Heart right ventricle (tissue), 16 donors: ENCODE data around the gene PREX1. TPM values are rescaled to one million over a fixed set of nuclear protein-coding genes. Genes with fewer than 3 reads are reported as not detected.

Experiments used
- ATAC-seq, 8 donors: fragments of 200-7000 bp; cut with Tn5 transposase; one replicate each; pipeline ENCODE4 v1.9.1; 2020; ENCODE audit warnings: mild to moderate bottlenecking in 8 of 8, moderate library complexity in 8 of 8, moderate number of reproducible peaks in 1 of 8
- DNase-seq, 2 donors: peaks; one replicate each; pipeline ENCODE4 v3.0.0-alpha.2; 2020
- H3K27ac ChIP-seq, 10 donors: fragments of 200-600 bp; sonication (generic) in 2 of 10; one replicate each; pipeline versions ENCODE4 v1.5.0 to v1.8.0; 2020 to 2022; ENCODE audit warnings: mild to moderate bottlenecking in 3 of 10
- H3K27me3 ChIP-seq, 7 donors: fragments of 200-600 bp; one replicate each; pipeline ENCODE4 v1.8.0; 2021 to 2022; ENCODE audit warnings: mild to moderate bottlenecking in 2 of 7
- H3K36me3 ChIP-seq, 9 donors: fragments of 200-600 bp; sonication (generic) in 1 of 9; one replicate each; pipeline versions ENCODE4 v1.5.0 to v1.8.0; 2020 to 2022; ENCODE audit warnings: mild to moderate bottlenecking in 2 of 9
- H3K4me1 ChIP-seq, 9 donors: fragments of 200-600 bp; sonication (generic) in 1 of 9; one replicate each; pipeline versions ENCODE4 v1.5.0 to v1.8.0; 2020 to 2022; ENCODE audit warnings: mild to moderate bottlenecking in 4 of 9
- H3K4me3 ChIP-seq, 10 donors: fragments of 200-600 bp; sonication (generic) in 2 of 10; one replicate each; pipeline versions ENCODE4 v1.5.0 to v1.8.0; 2020 to 2022; ENCODE audit warnings: mild to moderate bottlenecking in 7 of 10, moderate library complexity in 2 of 10
- H3K9me3 ChIP-seq, 11 donors: fragments of 200-600 bp in 10 of 11; sonication (generic) in 2 of 11; one replicate each; pipeline versions ENCODE4 v1.5.0 to v1.8.0; 2013 to 2022; ENCODE audit warnings: mild to moderate bottlenecking in 2 of 11, control low read depth in 1 of 11, moderate library complexity in 1 of 11
- WGBS, 2 donors: extraction: QIAGEN DNeasy Blood & Tissue Kit; methylation state at CpG; one replicate each; pipeline ENCODE4 v1.1.7; 2013; ENCODE audit warnings: inconsistent platforms in 1 of 2; 5-methylcytosine and 5-hydroxymethylcytosine counted together
- intact Hi-C, 10 donors: fragments of 100-400 bp; cut with DNase I; formaldehyde crosslinking; loops; one replicate each; pipeline versions ENCODE4 v1.11.1 to v1.14.2; 2022
- polyA plus RNA-seq, 2 donors: library from polyadenylated mRNA; stranded (reverse); fragments of 200-250 nt; gene quantifications; one replicate each; pipeline ENCODE4 v1.2.3, GENCODE V29; 2013
- total RNA-seq, 10 donors: library from RNA; stranded (reverse); fragmentation: NEBNext Ultra II Directional in 3 of 10; extraction: Animal tissue kit (Norgen Biotek cat#: 25700) in 3 of 10; gene quantifications; one replicate each; pipeline versions ENCODE4 v1.2.1 to v1.2.4, GENCODE V29; 2021 to 2023
- TF ChIP-seq, protein P1 (sequence below), 9 donors: fragments of 200-600 bp; sonication (generic) in 2 of 9; IDR thresholded peaks; one replicate each; pipeline versions ENCODE4 v1.5.0 to v1.8.0; 2021 to 2022; ENCODE audit warnings: antibody characterized with exemption in 9 of 9, mild to moderate bottlenecking in 5 of 9, moderate library complexity in 1 of 9
- donor health status: Arrhythmogenic right ventricular cardiomyopathy.
- donor health status: ischemic (EF 13 %, LVEDD 7.1; RV severe dilation, severe dysfunction).
- donor health status: healthy with polysubstance abuse.
- donor health status: DM: no; HTN: yes; CAD: no.
- donor health status: DM: no; HTN: no; CAD: no.
- donor health status: ischemic (EF 25% LVEDD 6.9; RV normal size, moderate dysfunction).
- donor health status: ischemic (EF 25% LVEDD 5.7; RV mildly dilated, moderate dysfunction).
- donor health status: healthy.
- donor health status: DM: yes; HTN: yes; CAD: no.
- donor health status: Ischemic cardiomyopathy.
- donor health status: ischemic (EF 35%, LVEDD 5.7; RV mildly dilated, moderate dysfunction).
- donor health status: nonischemic (EF 11% LVEDD 7.7; RV severe dilation, severe dysfunction).
- donor health status: DM: yes; HTN: yes; CAD: no.
- donor health status: PGD.
- donor health status: ischemic (EF 29% LVEDD 5.4; RV normal size, mild dysfunction).
- donor health status: nonischemic (EF 23%, LVEDD 6.1; RV moderate dilation, normal function).

The PREX1 gene
- total and polyA plus RNA-seq, 12 donors = 4.6 to 23.4 (median 8.8) TPM

DNA sequence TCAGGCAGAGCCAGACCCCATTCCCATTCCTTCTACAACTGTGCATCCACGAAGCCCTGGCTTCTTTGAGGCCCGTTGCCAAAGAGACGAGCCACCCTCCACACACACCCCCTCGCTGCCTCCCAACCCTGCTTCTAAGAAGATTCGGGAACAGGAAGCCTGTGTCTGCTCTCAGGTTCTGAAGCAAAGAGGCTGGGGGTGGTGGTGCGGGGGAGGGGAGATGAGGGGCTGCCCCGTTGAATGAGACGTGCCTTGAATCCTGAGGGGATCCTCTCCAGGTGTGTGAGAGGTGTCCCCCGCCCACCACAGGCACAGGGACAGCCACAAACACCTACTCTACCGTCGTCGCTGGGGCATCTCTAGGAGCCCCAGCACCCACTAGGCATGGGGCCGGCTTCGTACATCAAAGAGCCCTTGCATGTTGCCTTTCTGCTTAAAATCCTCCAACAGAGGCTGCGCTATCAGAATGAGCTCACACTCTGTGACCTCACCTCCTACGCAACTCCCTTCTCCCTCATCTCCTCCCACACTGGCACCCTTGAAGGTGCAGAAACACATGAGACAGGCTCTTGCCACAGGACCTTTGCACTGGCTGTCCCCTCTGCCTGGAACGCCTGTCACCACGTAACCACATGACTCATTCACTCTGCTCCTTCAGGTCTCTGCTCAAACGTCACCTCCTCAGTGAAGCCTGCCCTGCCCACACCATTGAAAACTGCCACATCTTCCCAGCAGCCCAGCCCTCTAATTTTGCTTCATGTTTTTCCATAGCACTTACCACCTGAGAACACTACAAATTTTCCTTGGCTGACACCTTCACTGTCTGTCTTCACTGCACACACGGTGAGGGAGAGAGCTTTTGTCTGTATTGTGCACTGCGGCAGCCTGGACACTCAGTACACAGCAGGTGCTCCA lies 58.5 kb downstream of the PREX1 start:
- TF ChIP-seq, protein P1, sequence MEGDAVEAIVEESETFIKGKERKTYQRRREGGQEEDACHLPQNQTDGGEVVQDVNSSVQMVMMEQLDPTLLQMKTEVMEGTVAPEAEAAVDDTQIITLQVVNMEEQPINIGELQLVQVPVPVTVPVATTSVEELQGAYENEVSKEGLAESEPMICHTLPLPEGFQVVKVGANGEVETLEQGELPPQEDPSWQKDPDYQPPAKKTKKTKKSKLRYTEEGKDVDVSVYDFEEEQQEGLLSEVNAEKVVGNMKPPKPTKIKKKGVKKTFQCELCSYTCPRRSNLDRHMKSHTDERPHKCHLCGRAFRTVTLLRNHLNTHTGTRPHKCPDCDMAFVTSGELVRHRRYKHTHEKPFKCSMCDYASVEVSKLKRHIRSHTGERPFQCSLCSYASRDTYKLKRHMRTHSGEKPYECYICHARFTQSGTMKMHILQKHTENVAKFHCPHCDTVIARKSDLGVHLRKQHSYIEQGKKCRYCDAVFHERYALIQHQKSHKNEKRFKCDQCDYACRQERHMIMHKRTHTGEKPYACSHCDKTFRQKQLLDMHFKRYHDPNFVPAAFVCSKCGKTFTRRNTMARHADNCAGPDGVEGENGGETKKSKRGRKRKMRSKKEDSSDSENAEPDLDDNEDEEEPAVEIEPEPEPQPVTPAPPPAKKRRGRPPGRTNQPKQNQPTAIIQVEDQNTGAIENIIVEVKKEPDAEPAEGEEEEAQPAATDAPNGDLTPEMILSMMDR (IDR thresholded peaks at IDR 0.05) = no peak
- Histone ChIP-seq H3K27me3 (peaks cover 0 to 6% (median 0%) of the 10 kb centered on the region in 7 donors), H3K27ac (peak overlapping the region in 1 of 10 donors; percentile 88), H3K4me1 (peaks cover 3 to 94% (median 18%) of the 10 kb centered on the region in 9 donors), H3K9me3 (peaks cover 0 to 5% (median 0%) of the 10 kb centered on the region in 11 donors), H3K4me3 (no peak overlapping the region), H3K36me3 (no peaks in the 10 kb centered on the region)
- ATAC-seq (peak in 1 of 8 donors; percentile 29), DNase-seq (no peak)
- 73 to 74% methylated on average over 21 of the region's 21 CpGs for WGBS, 2 donors
- intact Hi-C loops = loop anchor here in 1 of 10 donors (5.0 kb wide), 1 partner anchor 48 kb away; no protein-coding TSS in a partner anchor

DNA sequence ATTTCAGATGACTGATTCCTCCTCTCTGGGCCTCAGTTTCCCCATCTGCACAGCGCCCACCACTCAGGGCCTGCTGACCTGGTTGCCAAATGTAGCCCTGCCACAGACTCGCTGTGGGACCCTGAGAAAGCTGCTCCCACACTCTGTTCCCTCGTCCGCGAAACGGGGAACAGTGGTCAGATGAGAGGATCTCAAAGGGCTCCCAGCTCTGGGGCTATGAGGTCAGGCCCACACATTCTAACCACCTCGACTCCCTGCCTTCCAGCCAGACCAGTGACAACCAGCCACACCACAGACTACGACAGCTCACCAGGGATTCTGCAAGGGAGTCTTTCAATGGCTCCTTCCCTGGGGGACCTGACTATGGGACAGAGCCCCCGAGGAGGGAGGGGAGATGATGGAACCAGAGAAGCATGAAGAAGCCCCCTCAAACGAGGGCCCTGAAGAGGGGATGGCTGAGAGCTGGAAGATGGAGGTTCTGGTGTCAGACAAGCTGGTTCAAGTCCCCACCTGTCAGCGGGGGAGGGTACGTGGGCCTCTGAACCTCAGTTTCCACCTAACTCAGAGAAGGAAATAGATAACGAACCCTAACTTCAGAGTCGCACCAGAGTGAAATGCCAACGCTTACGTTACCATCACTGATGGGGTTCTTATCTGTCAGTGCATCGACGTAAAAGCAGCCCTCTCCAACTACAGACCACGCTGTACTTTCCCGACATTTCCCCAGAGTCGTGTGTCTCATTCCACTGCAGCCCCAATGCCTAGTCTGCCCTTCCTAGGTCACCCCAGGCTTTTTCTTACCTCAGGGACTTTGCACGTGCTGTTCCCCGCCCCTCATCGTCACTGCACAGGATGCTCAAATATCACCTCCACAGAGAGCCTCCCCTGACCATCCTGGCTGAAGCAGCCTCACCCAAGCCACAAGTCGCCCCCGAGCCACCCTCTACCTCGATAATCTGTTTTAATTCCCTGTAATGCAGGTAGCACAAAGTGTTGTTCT lies 60.5 kb downstream of the PREX1 start:
- intact Hi-C loops = loop anchor here in 1 of 10 donors (5.0 kb wide), 1 partner anchor 50 kb away; no protein-coding TSS in a partner anchor
- WGBS, 2 donors = 89 to 90% methylated on average over 27 of the region's 27 CpGs
- no peak for ATAC-seq
- no peak for DNase-seq
- Histone ChIP-seq H3K4me1 (peaks cover 3 to 94% (median 29%) of the 10 kb centered on the region in 9 donors), H3K27ac (peak overlapping the region in 2 of 10 donors; percentile 58 to 88), H3K36me3 (no peaks in the 10 kb centered on the region), H3K9me3 (peaks cover 0 to 6% (median 0%) of the 10 kb centered on the region in 11 donors), H3K27me3 (peaks cover 0 to 6% (median 0%) of the 10 kb centered on the region in 7 donors), H3K4me3 (no peak overlapping the region)
- TF ChIP-seq, protein P1 (IDR thresholded peaks at IDR 0.05) = no peak

DNA sequence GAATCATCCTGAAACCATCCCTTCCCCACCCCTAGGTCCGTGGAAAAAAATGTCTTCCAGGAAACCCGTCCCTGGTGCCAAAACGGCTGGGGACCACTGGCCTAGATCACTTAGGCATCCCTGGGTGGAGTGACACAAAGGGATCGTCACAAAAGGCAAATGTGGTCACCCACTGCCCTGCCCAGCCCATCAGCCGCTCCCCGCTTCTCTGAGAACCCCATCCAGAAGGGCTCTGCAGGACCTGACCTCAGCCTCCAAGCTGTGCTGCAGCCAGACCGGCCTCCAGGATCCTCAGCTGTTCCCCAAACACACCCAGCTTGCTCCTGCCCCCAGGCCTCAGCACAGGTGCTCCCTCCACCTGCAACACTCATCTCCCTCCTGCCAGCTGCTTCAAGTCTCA lies 61.6 kb downstream of the PREX1 start:
- DNase-seq = no peak
- intact Hi-C loops = loop anchor here in 1 of 10 donors (5.0 kb wide), 1 partner anchor 51 kb away; no protein-coding TSS in a partner anchor
- Histone ChIP-seq H3K27me3 (peaks cover 0 to 6% (median 0%) of the 10 kb centered on the region in 7 donors), H3K4me1 (peaks cover under 1 to 94% (median 21%) of the 10 kb centered on the region in 9 donors), H3K9me3 (peaks cover 0 to 10% (median 0%) of the 10 kb centered on the region in 11 donors), H3K36me3 (no peaks in the 10 kb centered on the region), H3K4me3 (no peak overlapping the region), H3K27ac (peak overlapping the region in 2 of 10 donors; percentile 58 to 88)
- WGBS, 2 donors = 75 to 86% methylated on average over 7 of the region's 7 CpGs
- ATAC-seq = peak in 1 of 8 donors; percentile 66
- TF ChIP-seq, protein P1 (IDR thresholded peaks at IDR 0.05) = no peak
